DMS 273 treated with DMSO at 0.1 percent for 48 hours (cell line): ENCODE results near the gene SLC9A3.
"Not testable (repeated sequence)": the region's sequence is repeated elsewhere in the genome, so short reads cannot be mapped to it uniquely, and the experiment has no call there.

Experiments used
- DNase-seq: peaks from one replicate; lab custom pipeline; 2025; lab: John Stamatoyannopoulos, UW

Gene SLC9A3

GRCh38 chr5:488744-489688 lies 35.2 kb downstream of the SLC9A3 start:
- no peak for DNase-seq

GRCh38 chr5:488241-488640 lies 36.0 kb downstream of the SLC9A3 start:
- no peak for DNase-seq

GRCh38 chr5:486597-486996 lies 37.7 kb downstream of the SLC9A3 start:
- not testable (repeated sequence) for DNase-seq

- no peak for DNase-seq
These were observed 38.2 kb downstream of the SLC9A3 start for GRCh38 chr5:485946-486491.

GRCh38 chr5:485113-485945 lies 38.9 kb downstream of the SLC9A3 start:
- no peak for DNase-seq

- no peak for DNase-seq
These were observed 39.7 kb downstream of the SLC9A3 start for GRCh38 chr5:484556-484955.

- no peak for DNase-seq
These were observed 40.7 kb downstream of the SLC9A3 start for GRCh38 chr5:483434-484140.

GRCh38 chr5:483011-483410 lies 41.2 kb downstream of the SLC9A3 start:
- DNase-seq = no peak

- DNase-seq = no peak
These were observed 41.7 kb downstream of the SLC9A3 start for GRCh38 chr5:482506-482905.

- DNase-seq = no peak
These were observed 42.2 kb downstream of the SLC9A3 start for GRCh38 chr5:482021-482420.

- DNase-seq = no peak
These were observed 42.9 kb downstream of the SLC9A3 start for GRCh38 chr5:481347-481746.

GRCh38 chr5:479566-480319 lies 44.5 kb downstream of the SLC9A3 start:
- no peak for DNase-seq

- no peak for DNase-seq
These were observed 45.2 kb downstream of the SLC9A3 start for GRCh38 chr5:478982-479535.

GRCh38 chr5:478369-478981 lies 45.8 kb downstream of the SLC9A3 start:
- no peak for DNase-seq

- DNase-seq = no peak
These were observed 46.4 kb downstream of the SLC9A3 start for GRCh38 chr5:477871-478270.

- no peak for DNase-seq
These were observed 47.0 kb downstream of the SLC9A3 start for GRCh38 chr5:477247-477646.

- DNase-seq = no peak
These were observed 47.5 kb downstream of the SLC9A3 start for GRCh38 chr5:476814-477175.

- no peak for DNase-seq
These were observed 48.0 kb downstream of the SLC9A3 start for GRCh38 chr5:476102-476813.

- no peak for DNase-seq
These were observed 48.5 kb downstream of the SLC9A3 start for GRCh38 chr5:475704-476101.
